Mammary epithelial cell (primary cell): ENCODE measurements around the gene TBX6.

ENCODE experiments used
- EZH2 ChIP-seq: IDR thresholded peaks from 2 replicates; pipeline ENCODE4 v1.6.1; 2012; ENCODE audit warnings: low read length, inconsistent platforms, borderline replicate concordance
- TF ChIP-seq, protein P1 (sequence below), 2 donors: IDR thresholded peaks in 1 of 2; conservative IDR thresholded peaks in 1 of 2; 2 replicates each; pipeline ENCODE4 v1.5.1; 2011 to 2012; ENCODE audit warnings: inconsistent platforms in 2 of 2, low read length in 2 of 2, mild to moderate bottlenecking in 2 of 2, control low read depth in 1 of 2, low read depth in 1 of 2; ENCODE audit not compliant: insufficient read depth in 1 of 2; ENCODE audit errors: extremely low read depth in 1 of 2

DNA sequence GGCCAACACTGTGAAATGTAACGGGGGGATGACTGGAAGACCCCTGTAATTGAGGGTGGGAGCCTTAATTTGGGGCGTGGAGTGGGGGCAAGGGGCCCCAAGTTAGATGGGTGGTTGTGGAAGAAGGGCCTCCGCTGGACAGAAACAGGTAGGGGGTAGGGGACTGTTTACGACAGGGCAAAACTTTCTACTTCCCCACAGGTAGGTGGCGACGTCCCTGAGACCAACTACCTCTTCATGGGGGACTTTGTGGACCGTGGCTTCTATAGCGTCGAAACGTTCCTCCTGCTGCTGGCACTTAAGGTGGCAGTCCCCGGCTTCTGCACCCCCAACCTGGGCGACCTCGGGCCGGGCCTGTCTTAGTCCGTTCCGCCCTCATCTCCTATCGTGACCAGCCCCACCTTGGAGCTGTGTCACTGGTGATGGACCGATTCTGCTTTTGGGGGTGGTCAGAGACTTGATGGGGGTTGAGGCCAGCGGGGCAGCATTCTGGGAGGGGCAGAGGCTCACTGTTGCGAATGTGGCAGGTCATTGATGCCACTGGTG, 9.1 kb downstream of the TBX6 start:
- TF ChIP-seq, protein P1, sequence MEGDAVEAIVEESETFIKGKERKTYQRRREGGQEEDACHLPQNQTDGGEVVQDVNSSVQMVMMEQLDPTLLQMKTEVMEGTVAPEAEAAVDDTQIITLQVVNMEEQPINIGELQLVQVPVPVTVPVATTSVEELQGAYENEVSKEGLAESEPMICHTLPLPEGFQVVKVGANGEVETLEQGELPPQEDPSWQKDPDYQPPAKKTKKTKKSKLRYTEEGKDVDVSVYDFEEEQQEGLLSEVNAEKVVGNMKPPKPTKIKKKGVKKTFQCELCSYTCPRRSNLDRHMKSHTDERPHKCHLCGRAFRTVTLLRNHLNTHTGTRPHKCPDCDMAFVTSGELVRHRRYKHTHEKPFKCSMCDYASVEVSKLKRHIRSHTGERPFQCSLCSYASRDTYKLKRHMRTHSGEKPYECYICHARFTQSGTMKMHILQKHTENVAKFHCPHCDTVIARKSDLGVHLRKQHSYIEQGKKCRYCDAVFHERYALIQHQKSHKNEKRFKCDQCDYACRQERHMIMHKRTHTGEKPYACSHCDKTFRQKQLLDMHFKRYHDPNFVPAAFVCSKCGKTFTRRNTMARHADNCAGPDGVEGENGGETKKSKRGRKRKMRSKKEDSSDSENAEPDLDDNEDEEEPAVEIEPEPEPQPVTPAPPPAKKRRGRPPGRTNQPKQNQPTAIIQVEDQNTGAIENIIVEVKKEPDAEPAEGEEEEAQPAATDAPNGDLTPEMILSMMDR (conservative IDR thresholded peaks at IDR 0.05 in 1 of 2, IDR thresholded peaks at IDR 0.05 in 1 of 2; ENCODE audit: extremely low read depth in 1 of 2, insufficient read depth in 1 of 2, low read depth in 1 of 2, low read length in 2 of 2): peak; percentile 22
- no peak for TF ChIP-seq EZH2
